ENCODE measurements around the gene AQP2.

The AQP2 gene

DNA sequence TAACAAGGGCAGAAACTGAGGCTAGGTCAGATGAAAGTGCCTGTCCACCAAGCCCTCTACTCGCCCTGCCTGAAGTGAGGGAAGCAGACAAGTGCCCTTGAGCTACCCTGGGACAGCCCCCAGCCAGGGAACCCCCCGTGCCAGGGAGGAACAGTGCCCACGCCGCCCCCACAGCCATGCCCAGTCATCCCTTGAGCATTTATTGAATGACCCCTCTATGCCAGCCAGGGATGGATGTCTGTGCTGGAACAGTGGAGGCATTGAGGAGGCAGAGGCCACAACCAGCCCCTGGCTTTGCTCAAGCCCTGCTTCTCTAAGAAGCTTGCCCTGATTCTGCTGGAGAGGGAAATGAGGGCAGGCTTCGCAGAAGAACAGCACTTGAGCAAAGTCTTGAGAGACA lies 18.5 kb downstream of the AQP2 start:
- no peak overlapping the region for H3K4me3 ChIP-seq (ENCODE audit: low read length)
- H3K27me3 ChIP-seq (replicated peaks; ENCODE audit: control insufficient read depth, insufficient read depth, low read length) = peaks cover 43% of the 10 kb centered on the region
- H3K9ac ChIP-seq (ENCODE audit: low read length) = no peak overlapping the region
- DNase-seq (ENCODE audit: low read depth) = no peak
- no peaks in the 10 kb centered on the region for H3K36me3 ChIP-seq (ENCODE audit: control insufficient read depth, insufficient read depth, low read length, severe bottlenecking)
- H3K4me1 ChIP-seq (ENCODE audit: control insufficient read depth, insufficient read depth, low read length) = peaks cover 4% of the 10 kb centered on the region
- no peaks in the 10 kb centered on the region for H3K9me3 ChIP-seq (ENCODE audit: control insufficient read depth, low read length)

DNA sequence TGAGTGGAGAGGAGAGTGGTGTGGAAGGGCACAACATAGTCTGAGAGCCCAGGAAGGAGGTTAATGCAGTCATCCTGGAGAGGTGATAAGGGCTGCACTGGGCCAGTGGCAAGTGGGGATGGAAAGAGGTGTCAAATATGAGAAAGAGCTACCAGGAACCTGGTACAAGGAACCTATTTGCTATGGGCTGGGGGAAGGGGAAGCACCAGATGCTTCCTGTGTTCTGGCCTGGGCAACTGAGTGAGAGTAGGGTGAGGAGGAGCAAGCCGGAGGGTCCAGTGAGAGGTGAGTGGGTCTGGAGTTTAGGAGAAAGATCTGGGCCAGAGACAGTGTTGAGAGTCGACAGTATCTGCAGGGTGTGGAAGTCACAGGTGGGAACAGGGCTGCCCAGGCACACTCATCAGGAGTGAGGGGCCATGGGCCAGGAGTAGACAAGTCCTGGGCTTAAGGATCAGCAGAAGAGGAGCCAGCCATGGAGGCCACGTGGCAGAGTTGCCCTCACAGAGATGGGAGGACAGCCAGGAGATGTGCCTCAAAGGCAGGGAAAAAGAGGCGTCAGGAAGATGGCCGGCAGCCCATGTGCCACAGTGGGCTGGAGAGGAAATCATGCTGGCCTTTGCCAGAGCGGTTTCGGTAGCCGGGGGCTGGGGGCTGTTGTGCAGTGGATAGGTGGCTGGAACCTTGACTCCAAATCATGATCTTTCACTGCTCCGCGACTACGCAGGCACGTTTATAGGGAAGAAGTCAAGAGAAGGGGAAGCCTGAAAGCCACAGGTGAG lies 19.3 kb downstream of the AQP2 start:
- Histone ChIP-seq H3K27me3 (replicated peaks; ENCODE audit: control insufficient read depth, insufficient read depth, low read length) (peaks cover 39% of the 10 kb centered on the region), H3K4me3 (ENCODE audit: low read length) (no peak overlapping the region), H3K9ac (ENCODE audit: low read length) (no peak overlapping the region), H3K4me1 (ENCODE audit: control insufficient read depth, insufficient read depth, low read length) (peaks cover 7% of the 10 kb centered on the region), H3K36me3 (ENCODE audit: control insufficient read depth, insufficient read depth, low read length, severe bottlenecking) (no peaks in the 10 kb centered on the region), H3K9me3 (ENCODE audit: control insufficient read depth, low read length) (no peaks in the 10 kb centered on the region)
- DNase-seq (ENCODE audit: low read depth) = no peak

GRCh38 chr12:49970658-49971057 lies 20.1 kb downstream of the AQP2 start:
- H3K4me3 ChIP-seq (ENCODE audit: low read length) = no peak overlapping the region
- peaks cover 42% of the 10 kb centered on the region for H3K27me3 ChIP-seq (replicated peaks; ENCODE audit: control insufficient read depth, insufficient read depth, low read length)
- no peaks in the 10 kb centered on the region for H3K9me3 ChIP-seq (ENCODE audit: control insufficient read depth, low read length)
- DNase-seq (ENCODE audit: low read depth) = no peak
- H3K4me1 ChIP-seq (ENCODE audit: control insufficient read depth, insufficient read depth, low read length) = peaks cover 8% of the 10 kb centered on the region
- no peaks in the 10 kb centered on the region for H3K36me3 ChIP-seq (ENCODE audit: control insufficient read depth, insufficient read depth, low read length, severe bottlenecking)
- no peak overlapping the region for H3K9ac ChIP-seq (ENCODE audit: low read length)

DNA sequence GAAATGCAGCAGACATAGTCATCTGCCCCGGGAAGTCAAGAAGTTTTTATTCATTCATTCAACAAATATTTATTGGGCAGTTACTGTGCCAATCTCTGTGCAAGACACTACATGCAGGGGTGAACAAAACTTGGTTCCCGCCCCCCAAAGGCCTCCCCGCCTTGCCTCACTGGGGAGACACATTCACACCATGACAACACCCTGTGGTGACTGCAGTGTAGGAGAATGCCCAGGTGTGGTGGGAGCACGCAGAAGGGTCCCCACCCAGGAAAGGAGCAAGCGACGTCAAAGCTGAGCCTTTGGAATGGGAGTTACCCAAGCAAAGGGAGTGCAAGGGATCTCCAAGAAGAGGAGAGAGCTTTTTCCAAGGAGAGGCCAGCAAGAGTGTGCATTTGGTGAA lies 20.6 kb downstream of the AQP2 start:
- DNase-seq (ENCODE audit: low read depth) = no peak
- Histone ChIP-seq H3K4me3 (ENCODE audit: low read length) (no peak overlapping the region), H3K36me3 (ENCODE audit: control insufficient read depth, insufficient read depth, low read length, severe bottlenecking) (no peaks in the 10 kb centered on the region), H3K4me1 (ENCODE audit: control insufficient read depth, insufficient read depth, low read length) (peaks cover 8% of the 10 kb centered on the region), H3K9ac (ENCODE audit: low read length) (no peak overlapping the region), H3K27me3 (replicated peaks; ENCODE audit: control insufficient read depth, insufficient read depth, low read length) (peaks cover 46% of the 10 kb centered on the region), H3K9me3 (ENCODE audit: control insufficient read depth, low read length) (no peaks in the 10 kb centered on the region)

DNA sequence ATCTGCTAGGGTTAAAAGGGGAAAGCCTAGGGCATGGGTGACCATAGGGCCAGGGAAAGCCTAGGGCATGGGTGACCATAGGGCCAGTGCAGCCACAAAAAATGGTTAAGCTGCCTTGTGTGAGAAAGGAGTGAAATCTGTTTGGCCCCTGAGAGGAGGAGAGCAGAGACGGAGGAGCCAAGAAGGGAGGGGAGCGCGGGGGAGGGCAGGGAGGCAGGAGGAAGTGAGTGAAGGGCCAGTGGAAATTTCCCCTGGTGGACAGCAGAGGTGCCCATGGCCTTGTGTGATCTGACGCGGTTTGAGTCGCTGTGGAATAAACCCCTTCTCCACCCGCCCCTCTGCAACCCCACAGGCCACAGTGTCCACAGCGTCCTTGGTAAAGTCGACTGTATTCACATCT lies 21.6 kb downstream of the AQP2 start:
- no peaks in the 10 kb centered on the region for H3K36me3 ChIP-seq (ENCODE audit: control insufficient read depth, insufficient read depth, low read length, severe bottlenecking)
- H3K4me1 ChIP-seq (ENCODE audit: control insufficient read depth, insufficient read depth, low read length) = peaks cover 7% of the 10 kb centered on the region
- peaks cover 46% of the 10 kb centered on the region for H3K27me3 ChIP-seq (replicated peaks; ENCODE audit: control insufficient read depth, insufficient read depth, low read length)
- H3K9me3 ChIP-seq (ENCODE audit: control insufficient read depth, low read length) = no peaks in the 10 kb centered on the region
- H3K9ac ChIP-seq (ENCODE audit: low read length) = no peak overlapping the region
- H3K4me3 ChIP-seq (ENCODE audit: low read length) = no peak overlapping the region
- no peak for DNase-seq (ENCODE audit: low read depth)

DNA sequence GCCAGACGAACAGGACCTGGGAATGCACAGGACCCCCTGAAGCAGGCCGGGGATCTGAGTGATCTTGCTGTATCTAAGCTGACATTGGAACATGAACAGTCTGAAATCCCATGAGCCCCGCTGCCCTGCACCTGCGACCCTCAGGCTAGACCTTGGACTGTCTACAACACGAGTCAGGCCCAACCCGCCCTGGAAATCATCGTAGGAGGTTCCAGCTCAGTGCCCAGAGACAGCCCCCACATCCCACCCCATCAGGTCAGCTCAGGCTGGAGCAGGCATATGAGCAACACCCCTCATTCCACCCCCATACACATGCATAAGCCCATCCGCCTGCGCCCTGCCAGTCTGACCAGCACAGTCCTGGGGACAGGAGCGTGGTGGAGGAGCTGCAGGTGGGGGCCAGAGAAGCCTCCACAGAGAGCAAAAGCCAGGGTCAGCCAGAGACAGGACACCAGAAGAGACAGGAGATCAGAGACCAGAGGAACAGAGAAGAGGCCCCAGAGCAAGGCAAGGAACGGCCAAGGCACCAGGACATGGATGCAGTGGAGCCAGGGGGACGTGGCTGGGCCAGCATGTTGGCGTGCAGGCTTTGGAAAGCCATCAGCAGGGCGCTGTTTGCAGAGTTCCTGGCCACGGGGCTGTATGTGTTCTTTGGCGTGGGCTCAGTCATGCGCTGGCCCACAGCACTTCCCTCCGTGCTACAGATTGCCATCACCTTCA lies 22.3 kb downstream of the AQP2 start, which contains the start of gene AQP6:
TSS of gene AQP6 (plus strand) at position 307 of the 720 bp plus-strand sequence. CDS start at position 534, 227 bp downstream.
- Histone ChIP-seq H3K9ac (ENCODE audit: low read length) (no peak within 1 kb of the TSS), H3K9me3 (ENCODE audit: control insufficient read depth, low read length) (no peaks in the 10 kb centered on the region), H3K4me3 (ENCODE audit: low read length) (no peak within 1 kb of the TSS), H3K4me1 (ENCODE audit: control insufficient read depth, insufficient read depth, low read length) (peaks cover 4% of the 10 kb centered on the region), H3K36me3 (ENCODE audit: control insufficient read depth, insufficient read depth, low read length, severe bottlenecking) (no peaks in the 10 kb centered on the region), H3K27me3 (replicated peaks; ENCODE audit: control insufficient read depth, insufficient read depth, low read length) (peaks cover 44% of the 10 kb centered on the region)
- DNase-seq (ENCODE audit: low read depth) = no peak

- H3K4me1 ChIP-seq (ENCODE audit: control insufficient read depth, insufficient read depth, low read length) = peaks cover 4% of the 10 kb centered on the region
- DNase-seq (ENCODE audit: low read depth) = no peak
- H3K9me3 ChIP-seq (ENCODE audit: control insufficient read depth, low read length) = no peaks in the 10 kb centered on the region
- H3K4me3 ChIP-seq (ENCODE audit: low read length) = no peak overlapping the region
- peaks cover 38% of the 10 kb centered on the region for H3K27me3 ChIP-seq (replicated peaks; ENCODE audit: control insufficient read depth, insufficient read depth, low read length)
- H3K9ac ChIP-seq (ENCODE audit: low read length) = no peak overlapping the region
- H3K36me3 ChIP-seq (ENCODE audit: control insufficient read depth, insufficient read depth, low read length, severe bottlenecking) = no peaks in the 10 kb centered on the region
Observed at GRCh38 chr12:49973361-49973830, 22.9 kb downstream of the AQP2 start.

DNA sequence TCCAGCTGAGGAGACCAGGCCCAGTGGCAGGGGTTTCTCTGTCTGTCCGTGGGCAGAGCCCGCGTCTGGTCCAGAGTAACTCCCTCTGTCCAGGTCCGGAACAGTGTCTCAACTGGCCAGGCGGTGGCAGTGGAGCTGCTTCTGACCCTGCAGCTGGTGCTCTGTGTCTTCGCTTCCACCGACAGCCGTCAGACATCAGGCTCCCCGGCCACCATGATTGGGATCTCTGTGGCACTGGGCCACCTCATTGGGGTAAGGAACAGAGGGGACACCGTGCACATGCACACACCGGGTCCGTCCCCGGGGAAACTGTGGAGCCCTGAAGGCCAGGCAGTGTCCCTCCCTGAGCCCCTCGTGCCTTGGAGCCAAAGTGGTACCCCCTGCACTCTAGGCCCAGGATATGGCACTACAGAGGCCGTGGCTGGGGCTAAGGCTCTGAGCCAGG lies 23.7 kb downstream of the AQP2 start:
- no peaks in the 10 kb centered on the region for H3K36me3 ChIP-seq (ENCODE audit: control insufficient read depth, insufficient read depth, low read length, severe bottlenecking)
- no peak overlapping the region for H3K4me3 ChIP-seq (ENCODE audit: low read length)
- peaks cover 30% of the 10 kb centered on the region for H3K27me3 ChIP-seq (replicated peaks; ENCODE audit: control insufficient read depth, insufficient read depth, low read length)
- H3K4me1 ChIP-seq (ENCODE audit: control insufficient read depth, insufficient read depth, low read length) = peaks cover 4% of the 10 kb centered on the region
- H3K9me3 ChIP-seq (ENCODE audit: control insufficient read depth, low read length) = no peaks in the 10 kb centered on the region
- H3K9ac ChIP-seq (ENCODE audit: low read length) = no peak overlapping the region
- DNase-seq (ENCODE audit: low read depth) = peak; percentile 84

DNA sequence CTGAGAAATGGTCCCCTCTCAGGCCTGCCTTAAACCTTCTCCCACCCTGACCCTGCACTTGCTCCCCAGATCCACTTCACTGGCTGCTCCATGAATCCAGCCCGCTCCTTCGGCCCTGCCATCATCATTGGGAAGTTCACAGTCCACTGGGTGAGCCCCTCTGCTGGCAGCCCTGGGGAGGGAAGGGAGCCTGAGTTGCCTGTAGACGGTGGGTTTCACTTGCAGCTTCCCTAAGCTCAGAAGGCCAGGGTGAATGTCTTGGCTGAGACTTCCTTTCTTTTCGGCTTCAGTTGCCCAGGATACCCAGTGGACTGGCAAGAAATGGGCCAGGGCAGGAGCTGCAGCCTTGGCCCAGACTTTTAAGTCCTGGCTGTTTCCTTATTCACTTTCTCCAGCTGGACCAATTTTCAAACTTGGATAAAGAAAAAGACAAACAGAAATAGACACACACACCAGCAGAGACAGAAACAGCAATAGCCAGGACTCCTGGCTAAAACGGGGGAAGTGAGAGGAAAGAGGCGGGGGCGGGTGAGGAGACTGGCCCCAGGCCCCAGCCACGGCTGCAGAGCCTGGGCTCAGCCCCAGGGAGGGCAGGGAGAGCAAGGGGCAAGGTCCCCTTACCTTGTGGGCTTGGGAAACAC lies 24.3 kb downstream of the AQP2 start:
- no peak for DNase-seq (ENCODE audit: low read depth)
- peaks cover 4% of the 10 kb centered on the region for H3K4me1 ChIP-seq (ENCODE audit: control insufficient read depth, insufficient read depth, low read length)
- no peaks in the 10 kb centered on the region for H3K36me3 ChIP-seq (ENCODE audit: control insufficient read depth, insufficient read depth, low read length, severe bottlenecking)
- peaks cover 24% of the 10 kb centered on the region for H3K27me3 ChIP-seq (replicated peaks; ENCODE audit: control insufficient read depth, insufficient read depth, low read length)
- no peaks in the 10 kb centered on the region for H3K9me3 ChIP-seq (ENCODE audit: control insufficient read depth, low read length)
- H3K9ac ChIP-seq (ENCODE audit: low read length) = no peak overlapping the region
- H3K4me3 ChIP-seq (ENCODE audit: low read length) = no peak overlapping the region

DNA sequence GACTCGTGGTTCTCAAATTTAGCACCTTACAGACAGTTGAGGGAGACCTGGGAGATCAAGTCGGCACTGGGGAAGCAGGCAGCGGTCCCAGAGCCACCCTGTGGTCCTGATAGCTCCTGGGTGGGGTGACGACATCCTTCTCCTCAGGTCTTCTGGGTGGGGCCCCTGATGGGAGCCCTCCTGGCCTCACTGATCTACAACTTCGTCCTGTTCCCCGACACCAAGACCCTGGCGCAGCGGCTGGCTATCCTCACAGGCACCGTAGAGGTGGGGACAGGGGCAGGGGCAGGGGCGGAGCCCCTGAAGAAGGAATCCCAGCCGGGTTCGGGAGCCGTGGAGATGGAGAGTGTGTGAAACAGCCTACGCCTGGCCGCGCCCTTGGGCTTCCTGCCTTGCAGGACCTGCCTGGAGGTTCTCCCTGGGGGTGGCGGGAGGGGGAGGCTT lies 24.8 kb downstream of the AQP2 start:
- Histone ChIP-seq H3K9me3 (ENCODE audit: control insufficient read depth, low read length) (no peaks in the 10 kb centered on the region), H3K27me3 (replicated peaks; ENCODE audit: control insufficient read depth, insufficient read depth, low read length) (peaks cover 19% of the 10 kb centered on the region), H3K9ac (ENCODE audit: low read length) (no peak overlapping the region), H3K36me3 (ENCODE audit: control insufficient read depth, insufficient read depth, low read length, severe bottlenecking) (no peaks in the 10 kb centered on the region), H3K4me1 (ENCODE audit: control insufficient read depth, insufficient read depth, low read length) (peaks cover 4% of the 10 kb centered on the region), H3K4me3 (ENCODE audit: low read length) (no peak overlapping the region)
- no peak for DNase-seq (ENCODE audit: low read depth)

- H3K36me3 ChIP-seq (ENCODE audit: control insufficient read depth, insufficient read depth, low read length, severe bottlenecking) = no peaks in the 10 kb centered on the region
- H3K4me3 ChIP-seq (ENCODE audit: low read length) = no peak overlapping the region
- no peak for DNase-seq (ENCODE audit: low read depth)
- no peak overlapping the region for H3K9ac ChIP-seq (ENCODE audit: low read length)
- H3K27me3 ChIP-seq (replicated peaks; ENCODE audit: control insufficient read depth, insufficient read depth, low read length) = peaks cover 7% of the 10 kb centered on the region
- no peaks in the 10 kb centered on the region for H3K9me3 ChIP-seq (ENCODE audit: control insufficient read depth, low read length)
- peaks cover 4% of the 10 kb centered on the region for H3K4me1 ChIP-seq (ENCODE audit: control insufficient read depth, insufficient read depth, low read length)
Observed at GRCh38 chr12:49976557-49976956, 26.0 kb downstream of the AQP2 start.

Measured in adipocyte (in vitro differentiated cells).